HG03064 (cell line): ENCODE results near the gene GIMAP8.

Source experiments
- ATAC-seq: cut with Tn5 transposase; IDR thresholded peaks from one replicate; pipeline ENCODE4 v1.9.1; 2021; ENCODE audit warnings: low read depth; ENCODE audit not compliant: unreplicated experiment

Gene GIMAP8

GRCh38 chr7:150450491-150451001, at the start of gene GIMAP8:
Gene GIMAP8 (plus strand): TSS chr7:150450630. CDS start chr7:150466699, 16,069 bp downstream.
- no peak for ATAC-seq

GRCh38 chr7:150400788-150401423, 49.5 kb upstream of the GIMAP8 start:
- ATAC-seq, result no peak

- ATAC-seq, result no peak
Observed at GRCh38 chr7:150401424-150401790, 49.0 kb upstream of the GIMAP8 start.

GRCh38 chr7:150401861-150402631, 48.4 kb upstream of the GIMAP8 start:
- ATAC-seq, result no peak

GRCh38 chr7:150402671-150403321, 47.6 kb upstream of the GIMAP8 start:
- ATAC-seq, result no peak

- ATAC-seq, result no peak
Observed at GRCh38 chr7:150403376-150404171, 46.9 kb upstream of the GIMAP8 start.

- no peak for ATAC-seq
Observed at GRCh38 chr7:150404172-150404804, 46.1 kb upstream of the GIMAP8 start.

- ATAC-seq, result peak; percentile 42
Observed at GRCh38 chr7:150404805-150405583, 45.4 kb upstream of the GIMAP8 start.

GRCh38 chr7:150405584-150406311, 44.7 kb upstream of the GIMAP8 start:
- no peak for ATAC-seq

GRCh38 chr7:150406312-150406566, 44.2 kb upstream of the GIMAP8 start:
- no peak for ATAC-seq

- peak; percentile 52 for ATAC-seq
Observed at GRCh38 chr7:150406567-150407421, 43.6 kb upstream of the GIMAP8 start.

GRCh38 chr7:150407588-150408392, 42.6 kb upstream of the GIMAP8 start:
- no peak for ATAC-seq

GRCh38 chr7:150408393-150409299, 41.8 kb upstream of the GIMAP8 start:
- no peak for ATAC-seq

- no peak for ATAC-seq
Observed at GRCh38 chr7:150409300-150410030, 41.0 kb upstream of the GIMAP8 start.

- ATAC-seq, result no peak
Observed at GRCh38 chr7:150410131-150410530, 40.3 kb upstream of the GIMAP8 start.
